HG03175 (cell line): ENCODE data around the gene FOXP1.

Experiments used
- ATAC-seq: cut with Tn5 transposase; IDR thresholded peaks from one replicate; pipeline ENCODE4 v1.9.1; 2021; ENCODE audit warnings: mild to moderate bottlenecking, moderate library complexity; ENCODE audit not compliant: unreplicated experiment

FOXP1 gene

GRCh38 chr3:71095511-71096291 lies 487.8 kb downstream of the FOXP1 start:
- no peak for ATAC-seq

- ATAC-seq, result no peak
These were observed 488.8 kb downstream of the FOXP1 start for GRCh38 chr3:71094658-71095209.

- no peak for ATAC-seq
These were observed 490.9 kb downstream of the FOXP1 start for GRCh38 chr3:71092665-71093064.

DNA sequence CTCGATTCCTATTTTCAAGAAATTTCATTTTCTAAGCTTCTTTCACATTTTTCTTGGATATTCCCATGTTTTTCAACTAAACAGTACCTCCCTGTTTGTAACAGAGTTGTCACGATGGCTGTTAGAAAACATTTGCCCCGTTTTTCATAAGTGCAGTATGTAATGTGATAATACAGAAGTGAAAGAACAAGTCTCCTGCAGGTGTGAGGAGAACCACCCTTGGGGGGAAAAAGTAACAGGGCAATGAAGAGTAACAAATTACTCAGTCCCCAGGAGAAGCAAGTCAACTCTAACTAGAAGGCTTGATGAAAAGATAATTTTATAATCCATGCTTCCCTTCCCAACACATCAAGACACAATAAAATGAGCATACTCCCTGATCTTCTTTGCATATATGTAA lies 493.3 kb downstream of the FOXP1 start:
- peak; percentile 26 for ATAC-seq

GRCh38 chr3:71089271-71089847 lies 494.2 kb downstream of the FOXP1 start:
- ATAC-seq, result no peak

DNA sequence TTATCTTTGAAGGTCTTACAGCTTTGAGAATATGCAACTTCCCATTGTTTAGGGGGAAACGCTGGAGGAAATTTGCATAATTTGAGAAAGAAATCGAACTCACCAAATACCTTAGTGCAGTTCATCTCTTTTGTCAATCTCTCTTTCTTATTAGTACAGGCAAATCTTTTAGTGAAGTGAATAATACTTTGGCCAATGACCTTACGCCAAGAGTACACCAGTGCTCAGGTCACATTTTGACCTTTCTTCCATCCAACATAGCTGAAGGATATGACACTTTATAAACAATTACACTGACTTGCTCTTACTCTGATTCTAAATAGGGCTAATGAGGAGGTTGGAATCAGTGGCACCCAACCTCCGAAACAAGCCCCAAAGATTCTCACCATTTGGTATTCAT lies 494.8 kb downstream of the FOXP1 start:
- ATAC-seq, result no peak

- ATAC-seq, result no peak
These were observed 495.4 kb downstream of the FOXP1 start for GRCh38 chr3:71088019-71088708.

DNA sequence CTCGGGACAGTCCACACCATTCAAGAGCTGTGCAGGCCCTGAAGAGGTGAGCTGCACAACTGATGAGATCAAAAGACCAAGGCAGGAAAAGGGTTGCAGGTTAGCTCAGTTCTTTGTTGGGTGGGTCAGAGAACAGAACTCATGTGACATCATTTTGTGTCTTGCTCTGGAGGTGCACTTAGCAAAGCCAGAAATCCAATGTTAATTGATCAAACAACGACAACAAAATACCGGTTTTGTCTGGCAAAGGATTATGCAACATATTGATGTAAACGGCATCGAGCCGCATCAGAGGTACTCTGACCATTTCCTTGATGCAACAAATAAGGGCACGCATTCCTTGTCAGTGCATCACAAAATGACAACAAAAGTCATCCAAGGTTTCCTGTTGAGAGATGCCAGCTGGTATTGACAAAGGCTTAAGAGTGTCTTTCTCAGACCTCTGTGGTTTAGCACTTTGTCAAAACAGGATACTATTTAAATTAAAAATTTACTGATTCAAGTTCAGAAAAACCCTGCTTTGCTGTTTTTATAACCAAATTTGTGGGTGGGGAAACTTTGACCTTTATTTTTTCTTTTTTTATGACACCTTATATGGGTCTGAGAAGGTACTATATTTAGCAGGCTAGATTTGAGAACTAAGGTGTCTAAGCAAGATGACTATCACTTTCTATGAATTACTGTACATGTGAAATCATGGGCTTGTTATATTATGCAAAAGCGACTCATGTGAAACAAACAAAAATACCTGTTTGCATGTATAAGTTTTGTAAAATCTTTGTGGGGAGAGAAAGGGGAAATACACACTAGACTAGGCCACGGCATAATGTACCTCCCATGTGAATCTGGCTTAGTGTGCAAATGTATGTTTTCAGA lies 496.1 kb downstream of the FOXP1 start:
- ATAC-seq, result peak; percentile 91

DNA sequence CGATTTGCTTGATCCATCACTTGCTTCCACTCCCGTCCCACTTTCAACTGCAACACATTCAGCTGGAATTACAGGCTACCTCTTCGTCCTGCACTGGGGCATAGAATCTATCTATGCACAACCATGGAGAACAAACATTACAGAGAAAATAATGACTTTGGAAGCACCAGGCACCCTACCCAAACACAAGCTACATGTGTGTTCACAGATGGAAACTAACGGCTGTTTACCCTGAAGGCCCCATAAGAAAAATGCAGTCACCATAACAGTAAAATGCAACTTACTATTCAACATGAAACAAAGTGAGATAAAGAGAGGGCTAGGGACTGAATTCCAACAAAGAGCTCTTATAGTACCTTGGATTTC lies 496.8 kb downstream of the FOXP1 start:
- ATAC-seq, result no peak

DNA sequence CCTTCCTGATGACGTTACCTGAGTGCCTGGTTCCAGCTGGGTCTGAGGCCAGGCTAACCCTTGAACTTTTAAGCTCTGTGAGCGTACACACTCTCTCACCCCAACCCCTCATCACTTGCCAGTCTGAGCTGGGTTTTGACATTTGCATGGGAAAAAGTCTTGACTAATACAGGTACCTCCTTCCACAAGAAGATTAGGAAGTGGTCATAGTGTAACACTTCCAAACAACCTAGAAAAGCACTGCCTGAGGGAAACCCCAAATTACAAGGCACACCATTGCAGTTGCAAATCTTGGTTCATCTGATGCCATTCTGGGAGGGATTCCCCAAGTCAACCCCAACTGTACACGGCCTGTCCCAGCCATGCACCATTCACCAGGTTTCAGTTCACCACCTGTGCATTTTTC lies 499.8 kb downstream of the FOXP1 start:
- no peak for ATAC-seq

- no peak for ATAC-seq
These were observed 500.7 kb downstream of the FOXP1 start for GRCh38 chr3:71082833-71083232.

- no peak for ATAC-seq
These were observed 502.9 kb downstream of the FOXP1 start for GRCh38 chr3:71080517-71081083.

GRCh38 chr3:71078723-71079525 lies 504.6 kb downstream of the FOXP1 start:
- no peak for ATAC-seq

GRCh38 chr3:71078199-71078598 lies 505.3 kb downstream of the FOXP1 start:
- ATAC-seq, result no peak

DNA sequence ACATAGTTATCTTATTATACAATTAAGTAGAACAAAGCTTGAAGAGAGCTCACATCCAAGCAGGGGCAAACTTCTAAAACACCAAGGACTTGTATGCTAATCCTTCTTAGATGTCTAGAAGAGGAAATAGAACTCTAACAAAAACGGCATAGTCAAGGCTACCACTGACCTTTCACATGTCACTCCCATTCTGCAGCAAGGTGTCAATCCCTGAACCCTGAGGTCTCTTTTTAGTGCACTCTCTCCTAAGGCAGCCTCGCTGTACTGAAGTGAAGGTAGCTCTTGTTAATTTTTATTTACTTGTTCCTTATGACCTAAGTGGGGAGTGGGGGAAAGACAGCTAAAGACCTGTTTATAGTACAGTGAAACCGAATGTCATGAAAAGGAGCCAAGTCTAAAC lies 506.5 kb downstream of the FOXP1 start:
- no peak for ATAC-seq

- no peak for ATAC-seq
These were observed 507.0 kb downstream of the FOXP1 start for GRCh38 chr3:71076361-71077002.

DNA sequence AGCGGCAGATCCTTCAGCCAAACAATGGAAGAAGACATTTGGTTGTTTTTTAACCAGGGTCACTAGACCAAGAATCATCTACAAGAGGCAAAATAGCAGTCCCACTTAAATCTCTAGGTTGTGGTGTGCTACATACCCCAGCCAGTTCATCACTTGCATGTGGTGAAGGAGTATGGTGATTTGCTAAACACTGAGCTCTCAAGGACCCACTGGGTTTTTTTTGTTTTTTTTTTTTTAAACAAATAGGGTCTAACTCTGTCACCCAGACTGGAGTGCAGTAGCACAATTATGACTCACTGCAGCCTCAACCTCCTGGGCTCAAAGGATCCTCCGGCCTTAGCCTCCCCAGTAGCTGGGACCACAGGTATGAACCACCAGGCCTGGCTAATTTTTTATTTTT lies 508.0 kb downstream of the FOXP1 start:
- ATAC-seq, result no peak

DNA sequence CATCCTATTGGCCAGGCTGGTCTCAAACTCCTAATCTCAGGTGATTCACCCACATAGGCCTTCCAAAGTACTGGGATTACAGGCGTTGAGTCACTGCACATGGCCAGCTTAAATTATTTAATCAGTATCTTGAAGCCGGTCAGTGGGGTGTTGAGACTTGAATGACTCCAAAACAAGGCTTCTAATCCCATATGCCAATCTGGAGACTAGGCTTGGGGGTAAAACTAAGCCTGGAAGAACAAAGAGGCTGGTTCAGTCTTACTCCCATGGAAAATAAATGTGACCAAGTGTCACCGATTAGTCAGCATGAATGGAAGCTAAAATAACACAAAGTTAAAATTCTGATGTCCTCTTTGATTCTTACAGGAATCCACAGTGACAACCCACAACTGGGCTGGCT lies 509.1 kb downstream of the FOXP1 start:
- no peak for ATAC-seq

DNA sequence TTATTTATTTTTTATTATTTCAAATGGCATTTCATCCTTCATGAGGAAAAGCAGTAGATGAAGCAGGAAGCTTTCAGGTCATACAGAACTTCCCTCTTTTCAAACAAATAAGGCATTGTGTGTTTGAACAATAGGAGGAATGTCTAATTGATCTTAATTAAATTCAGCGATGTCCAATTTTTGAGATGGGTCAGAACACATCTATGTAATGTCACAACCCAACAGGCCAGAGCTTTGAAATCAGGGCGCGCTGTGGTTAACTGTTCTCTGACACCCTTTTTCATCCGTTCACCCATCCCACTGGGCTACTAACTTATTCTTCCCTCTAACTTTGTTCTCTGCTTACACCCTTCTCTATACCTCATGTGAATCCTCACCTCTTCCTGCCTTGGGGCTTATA lies 510.5 kb downstream of the FOXP1 start:
- ATAC-seq, result no peak
